ENCODE results near the gene CCDC85C.

Gene CCDC85C

GRCh38 chr14:99467336-99468078, 136.5 kb downstream of the CCDC85C start:
- DNase-seq = no peak

DNA sequence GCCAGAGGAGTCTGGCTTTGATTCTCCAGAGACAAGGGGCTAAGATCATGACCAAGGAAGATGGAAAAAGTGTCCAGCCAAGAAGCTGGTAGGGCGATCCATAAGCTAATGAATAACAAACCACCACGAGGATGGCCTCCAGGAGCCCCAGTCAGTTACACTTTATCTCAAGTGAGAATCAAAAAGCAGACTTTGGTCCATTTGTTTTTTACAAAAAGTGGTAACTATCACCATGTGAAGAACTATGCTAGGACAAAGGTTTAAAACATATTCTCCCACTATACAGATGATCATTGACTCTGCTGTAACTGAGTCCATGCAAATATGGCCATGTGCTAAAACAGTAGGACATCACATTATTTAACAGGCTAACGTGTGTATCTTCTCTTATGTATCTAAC, 137.2 kb downstream of the CCDC85C start:
- no peak for DNase-seq

DNA sequence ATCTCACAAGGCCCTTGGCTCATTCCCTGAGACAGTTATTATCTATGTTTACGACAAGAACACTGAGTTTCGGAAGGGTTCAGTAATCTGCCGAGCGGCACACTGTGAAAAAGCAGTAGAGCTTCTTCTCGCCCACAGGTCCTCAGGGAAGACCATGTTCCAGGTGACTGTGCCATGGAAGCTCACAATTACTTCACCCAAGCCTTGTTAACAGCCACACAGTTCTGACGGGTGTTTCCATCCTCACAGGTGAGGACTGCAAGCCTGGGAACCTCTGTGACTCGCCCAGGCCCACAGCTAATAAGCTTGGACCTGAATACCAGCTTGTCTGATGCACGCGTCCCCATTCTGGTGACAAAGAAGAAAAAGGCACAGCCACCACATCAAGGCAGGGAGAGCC, 138.7 kb downstream of the CCDC85C start:
- DNase-seq = no peak

- no peak for DNase-seq
These were observed 140.0 kb downstream of the CCDC85C start for GRCh38 chr14:99463974-99464373.

DNA sequence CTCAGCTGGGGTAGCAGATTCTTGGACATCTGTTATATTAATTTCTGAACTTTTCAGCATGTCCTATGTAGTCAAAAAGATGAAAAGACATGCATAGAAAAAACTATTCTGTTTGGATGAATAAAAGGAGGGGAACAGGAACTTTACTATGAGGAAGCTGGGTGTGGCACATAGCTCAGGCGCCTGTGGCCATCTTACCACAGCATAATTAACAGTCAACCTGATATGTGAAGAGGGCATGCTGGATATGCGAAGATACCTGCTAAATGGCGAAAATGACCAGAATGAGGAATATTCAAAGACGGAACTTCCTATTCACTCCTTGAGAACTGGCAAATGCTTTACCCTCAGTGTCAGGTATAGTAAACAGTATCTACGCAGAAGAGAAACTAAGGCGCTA, 141.8 kb downstream of the CCDC85C start:
- DNase-seq = no peak

DNA sequence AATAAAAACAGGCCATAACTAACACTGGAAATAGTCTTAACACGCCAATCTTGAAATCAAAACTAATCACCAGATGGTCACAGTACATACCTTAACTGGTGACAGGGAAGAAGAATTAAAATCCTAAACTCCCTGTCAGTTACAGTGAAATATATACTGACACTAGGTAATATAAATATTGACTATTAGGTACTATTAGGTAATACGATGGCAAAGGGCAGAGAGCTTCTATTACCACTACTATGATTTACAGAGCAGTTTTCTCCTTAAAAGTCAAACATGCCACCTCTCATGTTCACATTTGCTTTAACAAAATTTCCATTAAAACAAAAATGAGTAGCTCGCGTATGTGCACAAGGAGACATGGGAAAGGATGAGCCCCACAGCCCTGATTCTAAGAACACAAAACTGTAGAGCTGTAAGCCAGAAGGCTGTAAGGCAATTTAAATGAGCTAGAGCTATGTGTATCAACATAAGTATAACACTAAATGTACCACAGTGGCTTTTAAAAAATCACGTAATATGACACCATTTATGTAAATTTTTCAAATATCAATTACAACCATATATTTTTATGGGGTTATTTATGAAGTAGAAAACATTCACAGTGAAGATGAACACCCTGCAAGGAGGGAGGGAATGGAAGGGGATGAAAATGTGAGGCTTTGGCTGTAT, 142.5 kb downstream of the CCDC85C start:
- DNase-seq = no peak

DNA sequence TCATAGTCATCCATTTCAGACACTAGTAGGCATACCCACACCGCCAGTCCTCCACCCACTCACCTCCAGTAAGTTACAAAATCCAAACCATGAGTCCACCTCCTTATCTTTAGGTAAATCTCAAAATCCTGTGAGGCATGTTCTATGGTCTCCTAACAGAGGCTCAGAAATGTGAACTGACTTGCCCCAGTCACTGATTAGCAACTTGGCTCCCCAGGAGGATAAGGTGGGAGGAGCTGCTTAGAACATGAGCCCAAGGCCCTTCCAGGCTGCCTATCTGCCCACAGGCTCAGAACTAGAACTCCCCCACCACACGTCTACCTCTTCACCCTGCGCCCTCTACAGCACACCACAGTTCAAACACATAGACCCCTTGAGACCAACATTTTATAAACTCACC, 143.2 kb downstream of the CCDC85C start:
- no peak for DNase-seq

GRCh38 chr14:99459481-99460100, 144.4 kb downstream of the CCDC85C start:
- DNase-seq = no peak

DNA sequence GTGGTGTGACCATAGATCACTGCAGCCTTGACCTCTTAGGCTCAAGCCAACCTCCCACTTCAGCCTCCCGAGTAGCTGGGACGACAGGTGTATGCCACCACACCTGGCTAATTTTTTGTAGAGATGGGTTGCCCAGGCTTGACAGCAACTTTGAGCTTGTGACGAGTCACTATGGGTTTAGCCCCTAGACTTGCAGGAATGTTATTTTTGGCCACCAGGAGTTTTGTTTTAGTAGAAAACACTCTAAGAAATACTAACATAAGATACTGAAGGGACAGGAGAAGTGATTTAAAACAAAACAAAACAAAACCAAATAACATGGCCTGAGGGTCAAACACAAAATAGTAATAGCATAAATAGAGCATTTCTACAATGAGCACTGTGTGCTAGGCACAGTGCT, 149.8 kb downstream of the CCDC85C start:
- DNase-seq = no peak

GRCh38 chr14:99452968-99453367, 151.0 kb downstream of the CCDC85C start:
- DNase-seq = no peak

DNA sequence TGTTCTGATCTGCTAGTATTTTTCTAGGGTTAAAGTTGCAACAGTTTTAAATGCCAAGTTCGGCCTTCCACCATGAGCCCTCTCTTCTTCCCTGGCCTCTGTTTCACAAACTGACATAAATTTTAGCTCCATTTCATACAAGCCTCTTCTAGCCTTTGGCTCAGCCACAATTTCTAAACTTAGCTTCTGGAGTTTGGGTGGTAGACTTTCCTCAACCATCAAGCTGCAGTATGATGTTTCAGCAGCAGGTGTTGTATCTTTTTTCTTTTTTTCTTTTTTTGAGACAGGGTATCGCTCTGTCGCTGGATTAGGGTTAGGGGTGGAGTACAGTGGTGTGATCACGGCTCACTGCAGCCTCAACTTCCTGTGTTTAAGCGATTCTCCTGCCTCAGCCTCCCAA, 152.8 kb downstream of the CCDC85C start:
- no peak for DNase-seq

GRCh38 chr14:99450266-99450665, 153.7 kb downstream of the CCDC85C start:
- no peak for DNase-seq

All from GOT3 (cell line).